Left forelimb (tissue), 1 donor: ENCODE measurements around the gene HOXC6.

Source experiments
- DNase-seq: peaks from one replicate; pipeline ENCODE4 v3.0.0-alpha.2; 2018; ENCODE audit warnings: low spot score

The HOXC6 gene

DNA sequence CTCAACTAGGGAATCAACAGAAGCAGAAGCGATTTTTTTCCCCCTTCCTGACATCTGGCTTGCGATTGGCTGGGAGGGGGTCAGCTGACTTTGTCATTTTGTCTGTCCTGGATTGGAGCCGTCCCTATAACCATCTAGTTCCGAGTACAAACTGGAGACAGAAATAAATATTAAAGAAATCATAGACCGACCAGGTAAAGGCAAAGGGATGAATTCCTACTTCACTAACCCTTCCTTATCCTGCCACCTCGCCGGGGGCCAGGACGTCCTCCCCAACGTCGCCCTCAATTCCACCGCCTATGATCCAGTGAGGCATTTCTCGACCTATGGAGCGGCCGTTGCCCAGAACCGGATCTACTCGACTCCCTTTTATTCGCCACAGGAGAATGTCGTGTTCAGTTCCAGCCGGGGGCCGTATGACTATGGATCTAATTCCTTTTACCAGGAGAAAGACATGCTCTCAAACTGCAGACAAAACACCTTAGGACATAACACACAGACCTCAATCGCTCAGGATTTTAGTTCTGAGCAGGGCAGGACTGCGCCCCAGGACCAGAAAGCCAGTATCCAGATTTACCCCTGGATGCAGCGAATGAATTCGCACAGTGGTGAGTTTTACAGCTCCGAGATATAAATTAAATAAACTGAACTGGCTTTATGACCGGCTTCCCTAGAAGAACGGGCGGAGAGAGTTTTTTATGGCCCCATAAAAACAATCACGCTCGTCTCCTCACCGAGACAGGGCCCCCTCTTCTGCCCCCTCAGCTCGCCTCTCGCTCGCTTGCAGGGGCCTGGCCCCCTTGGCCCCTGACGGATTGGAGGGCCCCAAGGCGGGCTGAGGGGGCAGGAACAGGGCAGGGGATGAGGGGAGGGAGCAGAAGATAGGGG lies at the start of gene HOXC6:
Gene HOXC6, plus strand, starts transcription at position 127 of the 888 bp plus-strand sequence. Its CDS starts 82 bp downstream, at position 209.
- DNase-seq, result no peak

DNA sequence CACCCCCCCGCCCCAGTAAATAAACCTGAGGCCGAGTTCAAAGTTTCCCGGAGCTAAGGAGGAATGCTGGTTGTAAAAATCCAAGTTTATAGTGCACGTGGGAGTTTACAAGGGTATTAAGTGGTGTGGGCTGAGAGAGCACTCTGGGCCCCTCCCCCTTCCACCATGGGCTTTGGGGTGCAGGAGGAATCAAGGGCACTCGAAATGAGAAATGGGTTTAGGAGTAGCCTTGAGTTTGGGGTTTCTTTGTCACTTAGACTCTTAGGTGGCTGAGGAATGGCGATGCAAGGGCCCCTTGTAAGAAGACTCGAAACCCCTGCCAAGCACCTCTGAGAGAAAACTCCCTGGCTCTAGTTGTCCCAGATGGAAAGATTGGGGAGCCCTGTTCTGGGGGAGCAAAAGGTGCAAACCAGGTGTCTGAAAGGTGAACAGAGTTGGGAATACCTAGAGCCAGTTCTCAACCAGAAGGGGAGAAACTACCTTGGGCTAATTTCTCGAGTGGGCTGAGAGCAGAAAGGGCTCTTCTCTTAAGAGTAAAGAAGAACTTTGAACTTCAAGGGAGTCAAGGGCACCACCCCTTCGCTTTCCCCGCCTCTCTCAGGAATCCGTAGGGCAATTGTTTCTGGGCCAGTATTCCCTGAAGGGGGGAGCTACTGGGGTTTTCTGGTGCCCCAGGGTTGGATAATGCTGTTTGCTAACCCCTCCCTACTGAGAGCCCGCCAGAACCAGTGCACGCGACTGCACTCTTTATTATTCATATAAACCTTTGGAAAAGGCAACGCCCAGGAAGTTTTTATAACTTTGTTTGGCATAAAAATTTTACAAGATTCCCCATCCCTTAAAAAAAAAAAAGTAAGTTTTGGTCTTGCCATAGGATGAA lies 49.5 kb upstream of the HOXC6 start:
- DNase-seq, result no peak

GRCh38 chr12:53980104-53980801 lies 48.0 kb upstream of the HOXC6 start:
- no peak for DNase-seq

DNA sequence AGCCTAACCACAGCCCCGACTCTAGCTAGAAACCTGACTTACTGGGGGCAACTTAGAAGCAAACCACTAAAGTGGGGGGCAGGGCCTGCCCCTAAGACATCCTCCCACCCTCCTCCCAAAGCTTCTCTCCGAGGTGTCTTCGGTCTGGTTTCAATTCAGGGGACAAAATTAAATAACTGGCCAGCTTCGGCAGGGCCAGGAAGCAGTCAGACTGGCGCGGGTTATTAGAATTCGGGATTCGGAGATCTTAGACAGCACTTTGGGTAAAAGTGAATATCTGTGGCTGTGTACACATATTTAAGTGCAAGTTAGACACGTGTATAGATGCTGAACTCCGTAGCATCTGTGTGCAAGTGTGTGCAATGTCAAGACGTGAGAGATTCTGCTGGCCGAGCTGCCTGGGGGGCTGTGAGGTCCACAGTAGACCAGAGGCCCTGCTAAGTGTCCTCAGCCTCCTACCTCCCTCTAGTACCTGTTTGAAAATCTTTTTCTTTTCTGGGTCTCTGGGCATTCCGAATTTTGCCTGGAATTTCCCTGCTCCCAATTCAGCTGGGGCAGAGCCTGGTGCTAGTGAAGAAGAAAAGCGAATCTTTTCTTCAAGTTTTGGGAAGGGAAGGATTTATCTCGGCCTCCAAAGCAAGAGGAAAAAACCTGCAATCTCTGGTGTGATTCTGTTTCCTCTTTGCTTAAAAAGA lies 47.3 kb upstream of the HOXC6 start:
- no peak for DNase-seq

DNA sequence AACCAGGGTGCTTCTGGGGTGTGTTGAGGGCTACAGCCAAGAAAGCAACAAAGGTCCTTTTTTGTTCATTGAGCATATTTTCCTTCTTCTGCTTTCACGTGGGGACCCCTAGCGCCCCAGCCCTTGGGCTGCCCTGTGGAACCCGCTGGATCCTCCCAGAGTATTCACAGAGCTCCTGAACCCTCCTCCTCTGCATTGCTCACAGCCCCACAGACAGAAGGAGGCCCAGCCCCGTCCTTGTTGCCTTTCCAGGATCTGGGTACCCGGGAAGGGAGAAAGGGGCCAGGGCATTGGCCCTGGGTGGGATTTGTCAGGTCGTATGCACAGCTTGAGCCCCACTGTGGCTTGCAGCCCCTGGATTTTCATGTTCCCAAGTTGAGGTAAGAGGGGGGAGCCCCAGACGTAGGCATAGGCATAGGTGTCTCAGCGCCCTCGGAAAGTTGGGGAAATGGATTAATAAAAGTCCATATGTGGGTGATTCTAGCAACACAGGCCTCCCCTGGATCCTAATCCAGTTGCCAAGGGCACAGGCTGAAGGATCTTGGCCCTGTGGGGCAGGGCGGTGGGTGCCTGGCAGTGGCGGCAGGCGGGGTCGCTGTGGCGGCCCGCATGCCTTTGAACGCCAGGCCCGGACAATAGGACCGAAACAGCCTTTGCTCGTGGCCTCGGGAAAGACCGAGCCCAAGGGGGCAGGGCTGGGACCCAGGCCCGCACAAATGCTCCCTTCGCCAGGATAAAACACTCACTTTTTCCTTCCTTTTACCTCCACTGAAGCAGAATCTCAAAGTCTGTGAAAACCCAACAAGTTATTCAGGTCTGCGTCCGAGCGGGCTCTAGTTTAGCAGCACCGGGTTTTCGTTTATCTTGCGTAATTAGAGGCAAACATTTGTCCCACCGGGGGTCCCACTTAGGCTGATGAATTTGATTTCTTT lies 46.3 kb upstream of the HOXC6 start:
- no peak for DNase-seq

GRCh38 chr12:53982648-53983567 lies 45.3 kb upstream of the HOXC6 start:
- no peak for DNase-seq

GRCh38 chr12:53983568-53983949 lies 44.7 kb upstream of the HOXC6 start:
- DNase-seq, result no peak

DNA sequence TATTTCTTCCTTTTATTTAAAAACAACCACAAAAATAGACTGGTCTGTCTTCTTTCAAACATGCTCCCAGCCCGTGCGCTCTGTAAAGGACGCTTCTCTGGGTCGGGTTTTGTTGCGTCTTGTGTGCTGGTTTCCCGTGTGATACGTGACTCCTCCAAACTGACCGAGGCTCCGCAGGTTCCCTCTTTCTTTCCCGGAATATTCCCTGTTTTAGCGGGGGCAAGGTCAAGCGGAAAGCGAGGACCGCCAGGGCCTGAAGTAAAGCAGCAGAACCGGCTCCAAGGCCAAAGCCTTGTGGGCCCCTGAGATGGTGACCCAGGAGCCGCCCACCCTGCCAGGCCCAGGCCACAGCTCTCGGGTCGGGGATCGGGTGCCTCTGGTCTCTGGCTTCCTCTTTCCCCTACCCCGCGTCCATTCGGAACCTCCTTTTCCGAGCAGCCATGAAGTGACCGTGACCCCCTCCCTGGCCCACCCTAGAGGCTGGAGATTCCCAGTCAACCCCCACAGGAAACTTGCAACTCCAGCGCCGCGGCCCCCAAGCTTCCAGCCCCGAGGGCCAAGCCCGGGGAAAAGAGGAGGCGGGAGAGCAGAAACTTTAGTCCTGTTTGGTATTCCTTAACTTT lies 44.2 kb upstream of the HOXC6 start:
- DNase-seq, result no peak

- DNase-seq, result peak; percentile 85
Observed at GRCh38 chr12:53984901-53985691, 43.1 kb upstream of the HOXC6 start, which contains the start of gene HOXC10. TSS of gene HOXC10 (plus strand) at chr12:53985146. CDS start at chr12:53985260, 114 bp downstream.

DNA sequence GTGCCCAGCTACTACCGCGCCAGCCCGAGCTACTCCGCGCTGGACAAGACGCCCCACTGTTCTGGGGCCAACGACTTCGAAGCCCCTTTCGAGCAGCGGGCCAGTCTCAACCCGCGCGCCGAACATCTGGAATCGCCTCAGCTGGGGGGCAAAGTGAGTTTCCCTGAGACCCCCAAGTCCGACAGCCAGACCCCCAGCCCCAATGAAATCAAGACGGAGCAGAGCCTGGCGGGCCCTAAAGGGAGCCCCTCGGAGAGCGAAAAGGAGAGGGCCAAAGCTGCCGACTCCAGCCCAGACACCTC lies 42.6 kb upstream of the HOXC6 start:
- DNase-seq, result no peak

GRCh38 chr12:53985994-53986685 lies 42.1 kb upstream of the HOXC6 start:
- DNase-seq, result no peak

- DNase-seq, result no peak
Observed at GRCh38 chr12:53986686-53987483, 41.4 kb upstream of the HOXC6 start.

GRCh38 chr12:53987787-53988230 lies 40.4 kb upstream of the HOXC6 start:
- no peak for DNase-seq

DNA sequence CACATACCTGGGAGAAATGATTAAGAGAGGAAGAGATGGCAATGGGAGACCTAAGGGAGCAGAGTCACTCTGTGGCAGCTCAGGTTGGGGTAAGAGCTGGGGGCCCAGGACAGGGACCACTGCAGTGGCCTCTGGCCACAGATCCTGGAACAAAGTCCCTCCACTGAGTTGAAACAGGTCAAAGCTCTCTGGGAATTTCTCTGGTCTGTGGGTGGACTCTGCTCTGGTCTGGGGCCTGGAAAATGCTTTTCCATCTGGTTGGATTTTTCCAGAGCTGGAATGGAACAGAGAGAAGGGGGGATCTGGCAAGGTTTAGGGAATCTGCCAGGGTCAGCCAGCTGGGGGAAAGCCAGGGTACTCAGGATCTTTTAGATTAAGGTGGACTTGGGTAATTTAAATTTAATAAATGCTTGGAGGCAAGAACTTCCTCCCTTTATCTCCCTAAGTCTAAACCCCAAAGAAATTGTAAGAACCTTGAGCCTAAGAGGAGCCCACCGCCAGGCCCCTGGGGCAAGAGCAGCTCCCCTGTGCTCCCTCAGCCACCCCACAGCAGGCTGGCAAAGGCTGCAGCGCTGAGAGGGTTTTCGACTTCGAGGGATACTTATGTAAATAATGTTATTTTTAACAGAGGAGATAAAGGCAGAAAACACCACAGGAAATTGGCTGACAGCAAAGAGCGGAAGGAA lies 39.6 kb upstream of the HOXC6 start:
- no peak for DNase-seq

DNA sequence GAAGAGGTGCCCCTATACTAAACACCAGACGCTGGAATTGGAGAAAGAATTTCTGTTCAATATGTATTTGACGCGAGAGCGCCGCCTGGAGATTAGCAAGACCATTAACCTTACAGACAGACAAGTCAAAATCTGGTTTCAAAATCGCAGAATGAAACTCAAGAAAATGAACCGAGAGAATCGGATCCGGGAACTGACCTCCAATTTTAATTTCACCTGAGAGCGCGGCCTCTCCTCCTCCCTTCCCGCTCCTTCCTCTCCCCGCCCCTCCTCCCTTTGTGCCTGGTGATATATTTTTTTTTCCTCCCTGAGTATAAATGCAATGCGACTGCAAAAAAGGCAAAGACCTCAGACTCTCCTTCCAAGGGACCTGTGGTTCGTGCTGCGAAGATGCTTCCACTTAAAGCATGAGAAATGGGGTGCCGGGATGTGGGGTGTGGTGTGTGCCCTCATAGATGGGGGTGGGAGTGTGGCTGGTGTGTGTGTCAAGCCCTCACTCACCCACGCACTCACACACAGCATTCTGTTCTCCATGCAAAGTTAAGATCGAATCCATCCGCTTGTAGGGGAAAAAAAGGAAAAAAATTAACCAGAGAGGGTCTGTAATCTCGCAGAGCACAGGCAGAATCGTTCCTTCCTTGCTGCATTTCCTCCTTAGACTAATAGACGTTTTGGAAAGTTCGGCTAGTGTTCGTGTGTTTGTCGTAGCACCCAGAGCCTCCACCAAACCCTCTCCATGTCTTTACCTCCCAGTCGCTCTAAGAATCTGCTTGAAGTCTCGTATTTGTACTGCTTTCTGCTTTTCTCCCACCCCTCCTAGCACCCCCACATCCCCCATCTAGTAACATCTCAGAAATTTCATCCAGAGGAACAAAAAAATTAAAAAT lies 38.8 kb upstream of the HOXC6 start:
- DNase-seq, result no peak
